Caco-2 (cell line): ENCODE data around the gene TESK2. TPM values are rescaled to one million over a fixed set of nuclear protein-coding genes. Genes with fewer than 3 reads are reported as not detected.

ENCODE experiments used
- BruUV-seq: library from RNA; stranded (reverse); fragments of 400-500 nt; replicated peaks from 2 replicates; lab custom pipeline; 2021; lab: Mats Ljungman, UMichigan
- CTCF ChIA-PET: fragments of 300-600 bp; sonication (Branson Sonifier 250); formaldehyde crosslinking; loops from one replicate; lab custom pipeline; 2022; ENCODE audit warnings: antibody characterized with exemption; lab: Charles Lee
- POLR2A ChIA-PET: fragments of 300-600 bp; sonication (Branson Sonifier 250); formaldehyde crosslinking; loops from one replicate; lab custom pipeline; 2022; ENCODE audit warnings: antibody characterized with exemption; lab: Charles Lee
- DNase-seq, 2 experiments: peaks; one replicate each; pipeline versions ENCODE4 v3.0.0 to v3.0.0-alpha.2; 2020 to 2022
- H3K27me3 ChIP-seq: replicated peaks from 2 replicates; pipeline ENCODE4 v1.6.0; 2011; ENCODE audit warnings: low read length; ENCODE audit not compliant: control insufficient read depth, insufficient read depth
- H3K36me3 ChIP-seq: 2 replicates; pipeline ENCODE4 v1.5.1; 2011; ENCODE audit warnings: low read length; ENCODE audit not compliant: control insufficient read depth, insufficient read depth
- H3K4me1 ChIP-seq: fragments of 250-450 bp; sonication (Bioruptor Pico); 2 replicates; pipeline ENCODE4 v1.5.1; 2020; ENCODE audit warnings: mild to moderate bottlenecking
- H3K4me3 ChIP-seq: 2 replicates; pipeline ENCODE4 v1.5.1; 2011; ENCODE audit warnings: low read depth, mild to moderate bottlenecking, control low read depth, low read length
- H3K9me3 ChIP-seq: fragments of 250-450 bp; sonication (Bioruptor Pico); 2 replicates; pipeline ENCODE4 v1.5.1; 2020; ENCODE audit warnings: mild to moderate bottlenecking, moderate library complexity
- H3K27ac Mint-ChIP-seq: one replicate; pipeline ENCODE4 v1.8.0; 2022; ENCODE audit warnings: mixed read lengths; ENCODE audit not compliant: unreplicated experiment
- H3K27me3 Mint-ChIP-seq: one replicate; pipeline ENCODE4 v1.8.0; 2022; ENCODE audit warnings: mixed read lengths; ENCODE audit not compliant: insufficient read depth, unreplicated experiment
- H3K36me3 Mint-ChIP-seq: one replicate; pipeline ENCODE4 v1.8.0; 2022; ENCODE audit warnings: mild to moderate bottlenecking, mixed read lengths; ENCODE audit not compliant: insufficient read depth, unreplicated experiment
- H3K4me1 Mint-ChIP-seq: one replicate; pipeline ENCODE4 v1.8.0; 2022; ENCODE audit warnings: low read depth, mixed read lengths; ENCODE audit not compliant: unreplicated experiment
- H3K4me3 Mint-ChIP-seq: one replicate; pipeline ENCODE4 v1.8.0; 2022; ENCODE audit warnings: mild to moderate bottlenecking, moderate library complexity, mixed read lengths; ENCODE audit not compliant: unreplicated experiment
- H3K9me3 Mint-ChIP-seq: one replicate; pipeline ENCODE4 v1.8.0; 2022; ENCODE audit warnings: mixed read lengths; ENCODE audit not compliant: unreplicated experiment
- intact Hi-C: fragments of 100-400 bp; cut with micrococcal nuclease; formaldehyde crosslinking; loops from one replicate; pipeline ENCODE4 v1.10.0; 2022; ENCODE audit not compliant: unreplicated experiment
- total RNA-seq: library from RNA; stranded (reverse); gene quantifications from 2 replicates; pipeline ENCODE4 v1.2.3, GENCODE V29; 2022
- TF ChIP-seq, protein P1 (sequence below), 2 experiments: fragments of 200-600 bp in 1 of 2; IDR thresholded peaks; 1 replicate in 1 of 2; 2 replicates in 1 of 2; pipeline versions ENCODE4 v1.5.1 to v1.8.0; 2011 to 2022; ENCODE audit warnings: antibody characterized with exemption in 1 of 2, control low read depth in 1 of 2, inconsistent platforms in 1 of 2, low read depth in 1 of 2, low read length in 1 of 2, mild to moderate bottlenecking in 1 of 2, moderate library complexity in 1 of 2; ENCODE audit not compliant: insufficient read depth in 1 of 2, severe bottlenecking in 1 of 2, unreplicated experiment in 1 of 2

Gene TESK2
- total RNA-seq, 1 experiment from 2014 or later, result 14.7 TPM

GRCh38 chr1:45353685-45354084 is 137.3 kb downstream of the TESK2 start:
- no peaks in the 10 kb centered on the region for H3K9me3 Mint-ChIP-seq
- H3K4me1 Mint-ChIP-seq, result peaks cover 21% of the 10 kb centered on the region
- Histone ChIP-seq H3K4me3 (no peak overlapping the region), H3K4me1 (peaks cover 9% of the 10 kb centered on the region), H3K9me3 (no peaks in the 10 kb centered on the region), H3K36me3 (peaks cover 3% of the 10 kb centered on the region), H3K27me3 (no peaks in the 10 kb centered on the region)
- H3K36me3 Mint-ChIP-seq, result peaks cover 13% of the 10 kb centered on the region
- TF ChIP-seq, protein P1, sequence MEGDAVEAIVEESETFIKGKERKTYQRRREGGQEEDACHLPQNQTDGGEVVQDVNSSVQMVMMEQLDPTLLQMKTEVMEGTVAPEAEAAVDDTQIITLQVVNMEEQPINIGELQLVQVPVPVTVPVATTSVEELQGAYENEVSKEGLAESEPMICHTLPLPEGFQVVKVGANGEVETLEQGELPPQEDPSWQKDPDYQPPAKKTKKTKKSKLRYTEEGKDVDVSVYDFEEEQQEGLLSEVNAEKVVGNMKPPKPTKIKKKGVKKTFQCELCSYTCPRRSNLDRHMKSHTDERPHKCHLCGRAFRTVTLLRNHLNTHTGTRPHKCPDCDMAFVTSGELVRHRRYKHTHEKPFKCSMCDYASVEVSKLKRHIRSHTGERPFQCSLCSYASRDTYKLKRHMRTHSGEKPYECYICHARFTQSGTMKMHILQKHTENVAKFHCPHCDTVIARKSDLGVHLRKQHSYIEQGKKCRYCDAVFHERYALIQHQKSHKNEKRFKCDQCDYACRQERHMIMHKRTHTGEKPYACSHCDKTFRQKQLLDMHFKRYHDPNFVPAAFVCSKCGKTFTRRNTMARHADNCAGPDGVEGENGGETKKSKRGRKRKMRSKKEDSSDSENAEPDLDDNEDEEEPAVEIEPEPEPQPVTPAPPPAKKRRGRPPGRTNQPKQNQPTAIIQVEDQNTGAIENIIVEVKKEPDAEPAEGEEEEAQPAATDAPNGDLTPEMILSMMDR (IDR thresholded peaks at IDR 0.05; ENCODE audit: insufficient read depth in 1 of 2, low read depth in 1 of 2, low read length in 1 of 2, severe bottlenecking in 1 of 2, unreplicated experiment in 1 of 2), result no peak
- no peak for DNase-seq
- H3K4me3 Mint-ChIP-seq, result no peak overlapping the region
- POLR2A ChIA-PET, result no interaction called here
- CTCF ChIA-PET, result no interaction called here
- no peak overlapping the region for H3K27ac Mint-ChIP-seq
- intact Hi-C loops, result no loop called here
- BruUV-seq, result no TSS peak
- no peaks in the 10 kb centered on the region for H3K27me3 Mint-ChIP-seq

GRCh38 chr1:45351508-45351907 is 139.5 kb downstream of the TESK2 start:
- ChIA-PET POLR2A (no interaction called here), CTCF (no interaction called here)
- Mint-ChIP-seq H3K36me3 (peaks cover 21% of the 10 kb centered on the region), H3K9me3 (no peaks in the 10 kb centered on the region), H3K4me3 (no peak overlapping the region), H3K27ac (no peak overlapping the region), H3K27me3 (no peaks in the 10 kb centered on the region), H3K4me1 (peaks cover 32% of the 10 kb centered on the region)
- BruUV-seq, result no TSS peak
- H3K27me3 ChIP-seq, result no peaks in the 10 kb centered on the region
- TF ChIP-seq, protein P1 (IDR thresholded peaks at IDR 0.05; ENCODE audit: insufficient read depth in 1 of 2, low read depth in 1 of 2, low read length in 1 of 2, severe bottlenecking in 1 of 2, unreplicated experiment in 1 of 2), result no peak
- no peak overlapping the region for H3K4me3 ChIP-seq
- no peak for DNase-seq
- no peaks in the 10 kb centered on the region for H3K9me3 ChIP-seq
- peaks cover 3% of the 10 kb centered on the region for H3K36me3 ChIP-seq
- intact Hi-C loops, result no loop called here
- H3K4me1 ChIP-seq, result peaks cover 24% of the 10 kb centered on the region

- Histone ChIP-seq H3K4me3 (no peak overlapping the region), H3K9me3 (no peaks in the 10 kb centered on the region), H3K4me1 (peaks cover 24% of the 10 kb centered on the region), H3K36me3 (peaks cover 3% of the 10 kb centered on the region), H3K27me3 (no peaks in the 10 kb centered on the region)
- Mint-ChIP-seq H3K36me3 (peaks cover 41% of the 10 kb centered on the region), H3K9me3 (no peaks in the 10 kb centered on the region), H3K27me3 (no peaks in the 10 kb centered on the region), H3K27ac (peak overlapping the region; percentile 46), H3K4me1 (peaks cover 19% of the 10 kb centered on the region), H3K4me3 (no peak overlapping the region)
- intact Hi-C loops, result no loop called here
- ChIA-PET POLR2A (interaction anchor here (1.8 to 2.1 kb wide), 2 partner anchors 9 to 22 kb away, joined by 5 to 10 read pairs; partner anchors contain the start of genes HPDL, MUTYH and TOE1), CTCF (no interaction called here)
- no peak for DNase-seq
- no TSS peak for BruUV-seq
- TF ChIP-seq, protein P1 (IDR thresholded peaks at IDR 0.05; ENCODE audit: insufficient read depth in 1 of 2, low read depth in 1 of 2, low read length in 1 of 2, severe bottlenecking in 1 of 2, unreplicated experiment in 1 of 2), result no peak
Observed at GRCh38 chr1:45348966-45349677, 141.8 kb downstream of the TESK2 start.
